Neural progenitor cell (in vitro differentiated cells): Measurements from ENCODE around the gene DLL1. TPM values are rescaled to one million over a fixed set of nuclear protein-coding genes. Genes with fewer than 3 reads are reported as not detected.

Source experiments
- DNase-seq: peaks from one replicate; pipeline ENCODE4 v3.0.0-alpha.2; 2016; ENCODE audit warnings: low spot score
- H2AFZ ChIP-seq: fragments of 200-600 bp; sonication (generic); replicated peaks from 2 replicates; pipeline ENCODE4 v1.6.1; 2016; ENCODE audit warnings: antibody characterized with exemption
- H3F3A ChIP-seq: fragments of 200-600 bp; sonication (generic); 2 replicates; pipeline ENCODE4 v1.6.1; 2016; ENCODE audit warnings: antibody characterized with exemption, low read depth
- H3K27ac ChIP-seq: fragments of 200-600 bp; sonication (generic); 2 replicates; pipeline ENCODE4 v1.5.1; 2016; ENCODE audit warnings: mild to moderate bottlenecking
- H3K27me3 ChIP-seq: fragments of 200-600 bp; sonication (generic); 2 replicates; pipeline ENCODE4 v1.6.1; 2016; ENCODE audit warnings: mild to moderate bottlenecking, moderate library complexity
- H3K36me3 ChIP-seq: fragments of 200-600 bp; sonication (generic); 2 replicates; pipeline ENCODE4 v1.5.1; 2016
- H3K4me1 ChIP-seq: fragments of 200-600 bp; sonication (generic); 2 replicates; pipeline ENCODE4 v1.6.1; 2016; ENCODE audit warnings: mixed run types
- H3K4me2 ChIP-seq: fragments of 200-600 bp; sonication (generic); 2 replicates; pipeline ENCODE4 v1.6.1; 2016
- H3K4me3 ChIP-seq: fragments of 200-600 bp; sonication (generic); 2 replicates; pipeline ENCODE4 v1.5.1; 2016
- H3K79me2 ChIP-seq: fragments of 200-600 bp; sonication (generic); 2 replicates; pipeline ENCODE4 v1.6.1; 2016; ENCODE audit warnings: low read depth
- H3K9ac ChIP-seq: fragments of 200-600 bp; sonication (generic); 2 replicates; pipeline ENCODE4 v1.6.1; 2016
- H3K9me3 ChIP-seq: fragments of 200-600 bp; sonication (generic); 2 replicates; pipeline ENCODE4 v1.5.1; 2016; ENCODE audit warnings: low read depth
- H4K20me1 ChIP-seq: fragments of 200-600 bp; sonication (generic); 2 replicates; pipeline ENCODE4 v1.6.1; 2016; ENCODE audit warnings: low read depth
- H3K27ac Mint-ChIP-seq: 3 replicates; pipeline ENCODE4 v1.8.0; 2021; ENCODE audit warnings: mixed read lengths
- H3K27me3 Mint-ChIP-seq: 2 replicates; pipeline ENCODE4 v1.8.0; 2022; ENCODE audit warnings: low read depth, mild to moderate bottlenecking, inconsistent platforms, moderate library complexity, mixed read lengths; ENCODE audit not compliant: insufficient read depth
- H3K36me3 Mint-ChIP-seq: 3 replicates; pipeline ENCODE4 v1.8.0; 2021; ENCODE audit warnings: mixed read lengths
- H3K4me1 Mint-ChIP-seq: 3 replicates; pipeline ENCODE4 v1.8.0; 2021; ENCODE audit warnings: mixed read lengths
- H3K4me3 Mint-ChIP-seq: 3 replicates; pipeline ENCODE4 v1.8.0; 2021; ENCODE audit warnings: mild to moderate bottlenecking, moderate library complexity, mixed read lengths
- H3K9me3 Mint-ChIP-seq: 3 replicates; pipeline ENCODE4 v1.8.0; 2020; ENCODE audit warnings: mixed read lengths
- CTCF ChIP-seq: fragments of 200-600 bp; sonication (generic); IDR thresholded peaks from 2 replicates; pipeline ENCODE4 v1.5.1; 2017; ENCODE audit warnings: antibody characterized with exemption, mild to moderate bottlenecking
- EZH2 ChIP-seq: fragments of 200-600 bp; sonication (generic); IDR thresholded peaks from 2 replicates; pipeline ENCODE4 v1.6.1; 2017; ENCODE audit warnings: antibody characterized with exemption, mild to moderate bottlenecking, moderate library complexity
- EZH2phosphoT487 ChIP-seq: fragments of 200-600 bp; sonication (generic); IDR thresholded peaks from 2 replicates; pipeline ENCODE4 v1.6.1; 2017; ENCODE audit warnings: antibody characterized with exemption
- total RNA-seq: library from RNA; depleted of rRNA; stranded (reverse); fragments of >200 nt; gene quantifications from 2 replicates; pipeline ENCODE4 v1.2.3, GENCODE V29; 2015; ENCODE audit warnings: low replicate concordance

DLL1 gene
- total RNA-seq, 1 donor from 2014 or later, result 35.9 TPM

GRCh38 chr6:170262489-170263088 is 28.3 kb downstream of the DLL1 start:
- no peak overlapping the region for H3K4me3 ChIP-seq
- Mint-ChIP-seq H3K27me3 (peaks cover 12% of the 10 kb centered on the region), H3K27ac (no peak overlapping the region), H3K4me1 (peaks cover 29% of the 10 kb centered on the region), H3K36me3 (no peaks in the 10 kb centered on the region), H3K9me3 (no peaks in the 10 kb centered on the region), H3K4me3 (no peak overlapping the region)
- no peaks in the 10 kb centered on the region for H3K79me2 ChIP-seq
- no peak overlapping the region for H3K4me2 ChIP-seq
- H3K4me1 ChIP-seq, result peaks cover 16% of the 10 kb centered on the region
- DNase-seq, result no peak
- H3K36me3 ChIP-seq, result no peaks in the 10 kb centered on the region
- TF ChIP-seq CTCF (no peak), EZH2phosphoT487 (no peak), EZH2 (no peak)
- no peak overlapping the region for H3K27ac ChIP-seq
- H3F3A ChIP-seq, result peaks cover 8% of the 10 kb centered on the region
- H2AFZ ChIP-seq, result peak overlapping the region; percentile 26
- H4K20me1 ChIP-seq, result no peaks in the 10 kb centered on the region
- H3K9me3 ChIP-seq, result no peaks in the 10 kb centered on the region
- H3K9ac ChIP-seq, result no peak overlapping the region
- no peaks in the 10 kb centered on the region for H3K27me3 ChIP-seq

- no peaks in the 10 kb centered on the region for H3K27me3 ChIP-seq
- H3K79me2 ChIP-seq, result no peaks in the 10 kb centered on the region
- no peaks in the 10 kb centered on the region for H4K20me1 ChIP-seq
- no peak for TF ChIP-seq EZH2
- TF ChIP-seq CTCF, result no peak
- TF ChIP-seq EZH2phosphoT487, result no peak
- H3K36me3 Mint-ChIP-seq, result no peaks in the 10 kb centered on the region
- H3K4me1 Mint-ChIP-seq, result peaks cover 29% of the 10 kb centered on the region
- H3K27ac ChIP-seq, result no peak overlapping the region
- H3F3A ChIP-seq, result peaks cover 8% of the 10 kb centered on the region
- no peak overlapping the region for H3K27ac Mint-ChIP-seq
- DNase-seq, result no peak
- peak overlapping the region; percentile 26 for H2AFZ ChIP-seq
- H3K9me3 Mint-ChIP-seq, result no peaks in the 10 kb centered on the region
- peaks cover 12% of the 10 kb centered on the region for H3K27me3 Mint-ChIP-seq
- H3K9ac ChIP-seq, result no peak overlapping the region
- peaks cover 16% of the 10 kb centered on the region for H3K4me1 ChIP-seq
- no peaks in the 10 kb centered on the region for H3K9me3 ChIP-seq
- H3K4me2 ChIP-seq, result no peak overlapping the region
- H3K36me3 ChIP-seq, result no peaks in the 10 kb centered on the region
- H3K4me3 ChIP-seq, result no peak overlapping the region
- no peak overlapping the region for H3K4me3 Mint-ChIP-seq
Measured at GRCh38 chr6:170261643-170262488, 29.0 kb downstream of the DLL1 start.

- Histone ChIP-seq H3K36me3 (no peaks in the 10 kb centered on the region), H3K9me3 (no peaks in the 10 kb centered on the region), H3K79me2 (no peaks in the 10 kb centered on the region), H3K4me3 (no peak overlapping the region), H3K27ac (no peak overlapping the region), H3K4me2 (no peak overlapping the region), H3K9ac (no peak overlapping the region), H3K4me1 (peaks cover 7% of the 10 kb centered on the region), H3K27me3 (no peaks in the 10 kb centered on the region), H3F3A (peaks cover under 1% of the 10 kb centered on the region), H2AFZ (no peak overlapping the region), H4K20me1 (no peaks in the 10 kb centered on the region)
- peaks cover 20% of the 10 kb centered on the region for H3K4me1 Mint-ChIP-seq
- DNase-seq, result no peak
- no peaks in the 10 kb centered on the region for H3K9me3 Mint-ChIP-seq
- H3K27ac Mint-ChIP-seq, result no peak overlapping the region
- H3K27me3 Mint-ChIP-seq, result peaks cover 10% of the 10 kb centered on the region
- TF ChIP-seq EZH2 (no peak), CTCF (peak; percentile 16)
- no peak overlapping the region for H3K4me3 Mint-ChIP-seq
- H3K36me3 Mint-ChIP-seq, result no peaks in the 10 kb centered on the region
Measured at GRCh38 chr6:170260686-170261085, 30.2 kb downstream of the DLL1 start.
